A172 (cell line): ENCODE measurements around the gene CFAP58. TPM values are rescaled to one million over a fixed set of nuclear protein-coding genes. Genes with fewer than 3 reads are reported as not detected.
"Not testable (repeated sequence)": the region's sequence is repeated elsewhere in the genome, so short reads cannot be mapped to it uniquely, and the experiment has no call there.

Source experiments
- DNase-seq: peaks from one replicate; pipeline ENCODE4 v3.0.0-alpha.2; 2015; ENCODE audit warnings: low spot score
- total RNA-seq: library from RNA; depleted of rRNA; stranded (reverse); fragments of >200 nt; shearing (Covaris generic); gene quantifications from 2 replicates; pipeline ENCODE4 v1.2.3, GENCODE V29; 2014

The CFAP58 gene
- total RNA-seq, 1 experiment from 2014 or later: 0.83 TPM

GRCh38 chr10:104434601-104435000 is 81.0 kb downstream of the CFAP58 start:
- DNase-seq: peak; percentile 64

GRCh38 chr10:104435822-104436221 is 82.2 kb downstream of the CFAP58 start:
- no peak for DNase-seq

GRCh38 chr10:104437226-104437625 is 83.6 kb downstream of the CFAP58 start:
- DNase-seq: no peak

DNA sequence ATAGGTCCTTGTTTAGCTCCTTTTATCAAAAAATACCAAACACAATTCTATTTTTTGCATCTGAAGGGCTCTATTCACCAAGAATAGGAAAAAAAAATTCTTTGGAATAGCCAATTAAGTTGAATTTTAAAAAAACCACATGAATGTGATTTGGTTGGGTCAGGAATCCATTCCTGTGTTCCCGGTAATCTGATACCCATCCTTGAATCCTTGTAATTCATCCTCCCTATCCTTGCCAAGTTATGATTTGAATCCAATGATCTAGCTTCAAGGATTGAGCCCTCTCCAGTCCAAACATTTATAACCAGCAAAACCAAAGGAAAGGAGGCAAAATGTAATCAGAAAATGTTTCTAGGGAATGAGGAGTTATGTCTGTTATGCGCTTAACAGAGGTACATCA is 86.6 kb downstream of the CFAP58 start:
- DNase-seq: no peak

- peak; percentile 93 for DNase-seq
These were observed 87.8 kb downstream of the CFAP58 start for GRCh38 chr10:104441329-104442000.

DNA sequence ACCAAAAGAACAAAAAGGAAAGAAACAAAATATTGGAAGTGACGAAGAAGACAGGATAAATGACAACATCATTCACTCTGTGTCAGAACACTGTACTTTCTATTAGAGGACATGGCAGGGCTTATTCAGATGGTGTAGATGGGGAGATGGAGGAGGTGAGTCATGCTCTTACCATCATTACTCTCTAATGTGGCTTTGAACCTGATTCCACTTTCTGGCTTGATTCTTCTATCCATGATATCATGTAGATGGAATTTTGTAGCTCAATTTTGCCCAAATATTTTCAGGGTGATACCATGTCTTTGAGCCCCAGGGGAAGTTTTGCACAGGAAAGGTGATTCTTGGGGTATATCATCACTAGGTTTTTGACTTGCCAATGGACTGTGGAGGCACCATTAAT is 91.7 kb downstream of the CFAP58 start:
- peak; percentile 94 for DNase-seq

- DNase-seq: no peak
These were observed 92.5 kb downstream of the CFAP58 start for GRCh38 chr10:104446151-104446550.

- no peak for DNase-seq
These were observed 93.7 kb downstream of the CFAP58 start for GRCh38 chr10:104447331-104447730.

DNA sequence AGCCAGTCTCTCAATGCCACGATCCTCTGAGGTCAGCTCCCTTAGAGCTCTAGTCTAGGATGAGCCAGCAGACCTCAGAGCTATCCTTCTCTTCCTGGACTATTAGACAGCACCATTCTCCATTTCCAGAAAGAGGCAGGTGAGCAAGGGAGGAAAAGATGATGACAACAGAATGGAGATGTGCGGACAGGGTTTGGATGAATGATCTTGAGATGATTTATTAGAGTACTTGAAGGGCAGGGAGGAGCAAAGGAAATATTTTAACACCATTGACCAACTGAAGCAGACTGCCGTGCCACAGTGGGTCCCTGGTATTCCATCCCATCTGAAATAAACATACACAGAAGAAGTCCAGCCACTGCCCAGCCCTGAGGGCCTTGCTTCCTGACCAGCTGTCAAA is 94.3 kb downstream of the CFAP58 start:
- DNase-seq: no peak

DNA sequence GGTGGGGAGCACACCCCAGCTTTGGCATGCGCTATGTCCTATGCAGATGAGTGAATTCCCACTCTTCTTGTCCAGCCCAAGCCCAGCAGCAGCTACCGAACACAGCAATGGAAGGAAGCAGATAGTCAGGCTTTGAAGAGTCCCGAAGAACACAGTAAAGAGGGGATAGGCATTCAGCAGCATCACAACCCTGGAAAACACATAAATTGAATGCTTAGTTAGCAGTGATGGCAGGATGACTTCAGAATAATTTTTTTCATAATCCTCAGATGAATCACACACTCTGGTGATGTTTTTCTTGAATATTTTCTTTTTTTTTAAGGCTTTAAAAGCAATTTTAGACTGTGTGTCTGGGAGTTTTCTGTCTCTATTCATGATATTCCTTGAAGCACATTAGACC is 95.8 kb downstream of the CFAP58 start:
- DNase-seq: peak; percentile 39

DNA sequence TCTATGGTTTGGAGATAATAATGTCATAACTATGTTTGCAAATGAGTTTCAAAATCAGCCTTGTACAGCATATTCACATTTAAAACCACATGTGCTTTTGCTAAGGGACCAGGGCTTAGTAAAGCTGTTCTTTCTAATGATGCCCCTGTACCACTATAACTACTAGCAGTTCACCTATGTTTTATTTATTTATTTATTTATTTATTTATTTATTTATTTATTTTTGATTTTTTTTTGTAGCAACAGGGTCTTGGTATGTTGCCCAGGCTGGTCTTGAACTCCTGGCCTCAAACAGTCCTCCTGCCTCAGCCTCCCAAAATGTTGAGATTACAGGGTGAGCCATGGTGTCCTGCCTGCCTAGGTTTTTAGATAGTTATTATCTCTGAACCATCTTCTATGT is 96.9 kb downstream of the CFAP58 start:
- no peak for DNase-seq

- no peak for DNase-seq
These were observed 97.3 kb downstream of the CFAP58 start for GRCh38 chr10:104450954-104451353.

GRCh38 chr10:104452977-104453376 is 99.3 kb downstream of the CFAP58 start:
- no peak for DNase-seq

DNA sequence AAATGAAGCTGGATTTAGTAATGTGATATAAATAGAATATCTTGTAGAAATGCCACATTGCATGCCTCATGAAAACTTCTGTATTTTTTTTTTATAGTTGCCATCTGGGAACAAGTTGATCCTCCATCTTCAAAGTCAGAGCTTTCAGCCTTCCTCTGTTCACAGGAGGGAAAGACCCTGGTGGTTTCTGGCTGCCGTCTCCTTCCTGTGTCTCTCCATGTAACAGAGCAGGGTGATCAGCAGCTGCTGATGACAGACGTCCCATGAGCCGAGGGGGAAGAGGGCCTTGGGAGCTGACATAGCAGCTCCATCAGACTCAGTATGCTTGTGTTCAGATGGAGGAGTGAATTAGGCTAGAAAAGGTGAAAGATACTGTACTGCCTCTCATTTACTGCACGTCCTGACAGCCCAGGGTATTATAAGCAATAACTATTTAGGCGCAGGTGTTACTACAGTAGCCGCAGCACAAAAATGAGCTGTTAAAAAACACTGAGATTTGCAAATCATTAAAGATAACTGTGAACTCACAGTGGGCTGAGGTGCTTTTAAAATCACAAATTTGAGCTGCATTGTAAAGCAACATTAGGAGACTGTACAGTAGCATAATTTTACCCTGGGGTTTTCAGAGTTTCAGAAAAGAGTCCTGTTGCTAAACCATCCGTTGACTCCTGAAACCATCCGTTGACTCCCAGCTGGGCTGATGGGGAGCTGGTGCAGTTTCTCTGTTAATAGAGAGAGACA is 103.3 kb downstream of the CFAP58 start:
- no peak for DNase-seq

- DNase-seq: no peak
These were observed 103.9 kb downstream of the CFAP58 start for GRCh38 chr10:104457543-104457828.

GRCh38 chr10:104465575-104465974 is 111.9 kb downstream of the CFAP58 start:
- not testable (repeated sequence) for DNase-seq

- DNase-seq: not testable (repeated sequence)
These were observed 115.2 kb downstream of the CFAP58 start for GRCh38 chr10:104468818-104469217.

DNA sequence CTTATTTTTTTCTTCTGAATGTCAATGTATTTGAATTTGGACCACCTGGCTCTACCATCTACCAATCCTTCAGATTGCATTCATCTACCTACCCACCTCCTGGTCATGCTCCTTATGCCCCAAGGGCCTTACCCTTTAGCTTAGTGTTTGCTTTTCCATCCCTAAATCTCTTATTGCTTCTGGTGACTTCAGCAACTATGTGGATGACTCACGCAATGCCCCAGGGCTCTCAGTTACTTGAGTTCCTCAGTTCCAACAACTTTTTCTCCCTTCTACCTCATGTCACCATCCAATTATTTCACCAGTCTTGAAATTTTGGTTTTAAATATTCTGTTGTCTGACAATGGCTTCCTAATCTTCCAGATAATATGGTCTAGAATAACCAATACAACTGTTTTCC is 118.9 kb downstream of the CFAP58 start:
- DNase-seq: peak; percentile 30

GRCh38 chr10:104472957-104473745 is 119.5 kb downstream of the CFAP58 start:
- DNase-seq: peak; percentile 9

- DNase-seq: peak; percentile 25
These were observed 124.7 kb downstream of the CFAP58 start for GRCh38 chr10:104478380-104478779.

DNA sequence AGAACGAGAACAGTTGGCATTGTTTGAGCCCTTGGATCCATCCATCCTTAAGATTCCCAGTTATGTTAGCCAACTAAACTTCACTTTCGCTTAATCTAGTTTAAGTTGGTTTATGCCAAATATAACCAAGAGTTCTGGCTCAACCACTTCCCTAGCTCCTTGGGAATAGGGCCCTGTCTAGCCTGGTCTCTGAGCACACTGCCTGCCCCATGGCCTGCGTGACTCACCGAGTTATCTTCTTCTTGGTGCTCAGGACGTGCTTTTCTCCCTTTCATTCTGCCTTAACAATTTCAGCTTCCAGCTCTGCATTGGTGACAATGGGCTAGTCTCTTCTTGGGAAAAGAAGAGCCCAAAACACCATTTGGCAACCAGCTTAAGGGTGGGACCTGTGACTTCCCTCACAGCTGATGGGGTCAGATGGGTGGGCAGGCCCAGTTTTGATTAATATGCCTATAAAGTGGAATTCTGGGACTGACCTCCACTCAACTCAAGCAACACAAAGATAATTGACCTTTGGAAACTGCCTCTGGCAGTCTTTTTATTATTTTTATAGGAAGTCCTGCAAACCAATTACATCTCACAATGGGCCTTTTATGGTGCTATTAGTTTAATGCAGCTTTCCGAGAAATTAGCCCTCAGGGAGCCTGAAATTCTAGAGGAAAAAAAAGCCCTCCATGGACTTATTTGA is 126.4 kb downstream of the CFAP58 start:
- no peak for DNase-seq

DNA sequence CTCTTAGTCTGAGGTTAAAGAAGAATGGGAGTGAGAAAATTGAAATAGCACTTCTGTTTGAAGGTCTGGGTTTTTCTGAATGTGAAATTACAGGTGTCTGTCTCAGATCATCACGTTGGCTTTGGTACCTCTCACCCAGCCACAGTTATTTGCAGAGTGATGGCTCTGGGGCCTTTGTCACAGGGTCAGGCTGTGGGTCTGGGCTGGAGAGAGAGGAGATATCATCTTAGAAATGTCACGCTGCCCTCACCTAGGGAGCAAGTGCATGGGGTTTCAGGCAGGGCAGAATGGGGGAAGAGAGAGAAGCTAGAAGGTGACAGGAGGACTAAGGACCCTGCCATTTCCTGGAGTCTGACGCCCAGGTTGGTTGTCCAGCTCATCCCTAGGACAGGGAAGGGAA is 127.2 kb downstream of the CFAP58 start:
- DNase-seq: no peak
